HepG2 (cell line): ENCODE results near the gene RBM43. TPM values are rescaled to one million over a fixed set of nuclear protein-coding genes. Genes with fewer than 3 reads are reported as not detected.

Source experiments
- ARID3A ChIP-seq: IDR thresholded peaks from 2 replicates; pipeline ENCODE4 v1.6.1; 2012; ENCODE audit warnings: low read depth, low read length, improper control_type of control experiment
- ARID5B ChIP-seq: IDR thresholded peaks from 2 replicates; pipeline ENCODE4 v1.4.0; 2020; ENCODE audit warnings: mild to moderate bottlenecking, missing genetic modification reagents
- IRF2 ChIP-seq: IDR thresholded peaks from 2 replicates; pipeline ENCODE4 v1.6.1; 2018; ENCODE audit warnings: missing genetic modification reagents, missing compliant biosample characterization
- RERE ChIP-seq: IDR thresholded peaks from 2 replicates; pipeline ENCODE4 v1.6.1; 2016; ENCODE audit warnings: low read depth, missing genetic modification reagents, missing compliant biosample characterization
- RFX3 ChIP-seq: IDR thresholded peaks from 2 replicates; pipeline ENCODE4 v1.6.1; 2016; ENCODE audit warnings: missing biosample characterization, missing genetic modification reagents
- RFXANK ChIP-seq: IDR thresholded peaks from 2 replicates; pipeline ENCODE4 v1.6.1; 2016
- SMAD9 ChIP-seq: sonication (generic); formaldehyde crosslinking; IDR thresholded peaks from 2 replicates; pipeline ENCODE4 v1.5.1; 2020; ENCODE audit warnings: mild to moderate bottlenecking, missing genetic modification reagents
- THAP7 ChIP-seq: sonication (generic); formaldehyde crosslinking; IDR thresholded peaks from 2 replicates; pipeline ENCODE4 v1.8.1; 2023; ENCODE audit warnings: mild to moderate bottlenecking, missing genetic modification reagents
- TRAFD1 ChIP-seq: sonication (generic); formaldehyde crosslinking; IDR thresholded peaks from 2 replicates; pipeline ENCODE4 v1.5.1; 2020; ENCODE audit warnings: missing genetic modification reagents, mild to moderate bottlenecking, borderline replicate concordance
- ZNF292 ChIP-seq: sonication (generic); formaldehyde crosslinking; IDR thresholded peaks from 2 replicates; pipeline ENCODE4 v1.8.1; 2022; ENCODE audit warnings: mild to moderate bottlenecking, low read depth, missing genetic modification reagents, borderline replicate concordance
- ZNF34 ChIP-seq: sonication (generic); formaldehyde crosslinking; IDR thresholded peaks from 2 replicates; pipeline ENCODE4 v1.4.0; 2020; ENCODE audit warnings: mild to moderate bottlenecking, missing genetic modification reagents, borderline replicate concordance
- ZNF441 ChIP-seq: sonication (generic); formaldehyde crosslinking; IDR thresholded peaks from 2 replicates; pipeline ENCODE4 v1.7.0; 2021; ENCODE audit warnings: missing genetic modification reagents, borderline replicate concordance
- ZNF501 ChIP-seq: sonication (generic); formaldehyde crosslinking; IDR thresholded peaks from 2 replicates; pipeline ENCODE4 v1.5.1; 2020; ENCODE audit warnings: mild to moderate bottlenecking, moderate library complexity, missing genetic modification reagents
- ZNF552 ChIP-seq: sonication (generic); formaldehyde crosslinking; IDR thresholded peaks from 2 replicates; pipeline ENCODE4 v1.9.0; 2022; ENCODE audit warnings: missing genetic modification reagents, mild to moderate bottlenecking, borderline replicate concordance
- ZNF605 ChIP-seq: sonication (generic); formaldehyde crosslinking; IDR thresholded peaks from 2 replicates; pipeline ENCODE4 v1.8.0; 2022; ENCODE audit warnings: mild to moderate bottlenecking, missing genetic modification reagents
- ZNF766 ChIP-seq: sonication (generic); formaldehyde crosslinking; IDR thresholded peaks from 2 replicates; pipeline ENCODE4 v1.5.0; 2020; ENCODE audit warnings: missing genetic modification reagents, borderline replicate concordance
- polyA plus RNA-seq, 8 experiments: library from polyadenylated mRNA; depleted of rRNA in 3 of 8; stranded (reverse) in 7 of 8; unstranded in 1 of 8; fragments of >200 nt; fragmentation: Illumina TruSeq in 4 of 8; extraction: Trizol in 4 of 8; gene quantifications; 2 replicates each; pipeline versions ENCODE4 v1.2.1 to v1.2.3, GENCODE V29; 2011 to 2016; ENCODE audit warnings: low read depth in 4 of 8, missing spikeins in 1 of 8, mixed read lengths in 1 of 8; ENCODE audit not compliant: insufficient read depth in 1 of 8
- total RNA-seq, 5 experiments: library from RNA; depleted of rRNA; stranded (reverse); fragments of >200 nt; fragmentation: Illumina TruSeq; extraction: Trizol; gene quantifications; 2 replicates each; pipeline ENCODE4 v1.2.3, GENCODE V29; 2016; ENCODE audit warnings: low read depth in 1 of 5

The RBM43 gene
- total and polyA plus RNA-seq, 2 of the 13 experiments (the other 11 are each of a cell fraction or from before 2014, with no cell fraction given) = 0.31 to 0.70 TPM

- TF ChIP-seq ARID3A (peak; percentile 48; the same call in 1 of the 2 replicates), THAP7 (CRISPR knock-in tag) (no peak), RERE (no peak), RFXANK (CRISPR knock-in tag) (no peak), ZNF552 (CRISPR knock-in tag) (no peak), ZNF441 (CRISPR knock-in tag) (no peak), ZNF292 (CRISPR knock-in tag) (peak; percentile 39; the same call in 1 of the 2 replicates), ZNF605 (CRISPR knock-in tag) (no peak), ZNF766 (CRISPR knock-in tag) (no peak), ZNF501 (CRISPR knock-in tag) (no peak), ARID5B (peak; percentile 80), RFX3 (CRISPR knock-in tag) (no peak), ZNF34 (no peak), SMAD9 (CRISPR knock-in tag) (no peak), IRF2 (CRISPR knock-in tag) (no peak), TRAFD1 (CRISPR knock-in tag) (no peak)
These were observed 2.6 kb upstream of the RBM43 start (continued) for GRCh38 chr2:151264157-151264825.
